Measurements from ENCODE around the gene MTF1. TPM values are rescaled to one million over a fixed set of nuclear protein-coding genes. Genes with fewer than 3 reads are reported as not detected.

The MTF1 gene
- total and polyA plus RNA-seq, 5 donors, result 2.4 to 13.4 (median 11.0) TPM

DNA sequence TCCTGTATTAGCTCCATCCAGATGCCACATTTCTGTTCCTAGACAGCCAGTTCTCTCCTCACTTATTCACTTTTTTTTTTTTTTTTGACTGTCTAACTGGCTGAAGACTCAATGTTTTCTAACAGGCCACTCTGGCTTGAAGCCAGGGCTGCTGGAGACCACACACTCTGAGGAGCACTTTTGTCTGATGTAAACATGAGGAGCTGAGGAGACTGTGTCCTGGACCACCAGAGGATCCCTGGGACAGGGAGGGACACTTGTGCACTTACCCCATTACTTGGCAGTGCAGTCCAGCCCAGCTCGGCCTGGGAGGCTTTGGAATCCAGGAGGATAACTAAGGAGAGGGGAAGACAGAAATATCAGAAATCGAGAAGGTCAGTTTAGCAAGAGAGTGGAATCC lies 96.9 kb downstream of the MTF1 start:
- Histone ChIP-seq H3K4me1 (ENCODE audit: control insufficient read depth, insufficient read depth, low read length) (no peaks in the 10 kb centered on the region), H3K27me3 (ENCODE audit: control insufficient read depth, insufficient read depth) (no peaks in the 10 kb centered on the region), H3K27ac (ENCODE audit: low read length) (no peak overlapping the region), H3K4me3 (ENCODE audit: low read length) (no peak overlapping the region), H3K9me3 (ENCODE audit: control insufficient read depth, low read length) (no peaks in the 10 kb centered on the region)
- ATAC-seq (no peak), DNase-seq (no peak)
- 53% methylated on average over 2 of the region's 2 CpGs for WGBS
- intact Hi-C loops (cut with DNase I), result no loop called here

GRCh38 chr1:37761416-37762095 lies 97.8 kb downstream of the MTF1 start:
- DNase-seq, result no peak
- Histone ChIP-seq H3K27ac (ENCODE audit: low read length) (no peak overlapping the region), H3K4me3 (ENCODE audit: low read length) (no peak overlapping the region), H3K9me3 (ENCODE audit: control insufficient read depth, low read length) (no peaks in the 10 kb centered on the region), H3K4me1 (ENCODE audit: control insufficient read depth, insufficient read depth, low read length) (no peaks in the 10 kb centered on the region), H3K27me3 (ENCODE audit: control insufficient read depth, insufficient read depth) (no peaks in the 10 kb centered on the region)
- 45% methylated on average over 68 of the region's 68 CpGs for WGBS
- intact Hi-C loops (cut with DNase I), result no loop called here
- no peak for ATAC-seq

Other genes starting within 250 kb of the MTF1 start
- under 1 TPM in 3 of 4 donors, not detected in 1; 0.15 to 0.50 (median 0.26) TPM for gene RSPO1, start 224.7 kb downstream of the MTF1 start, total RNA-seq
- not detected for gene RSPO1, start 224.7 kb downstream of the MTF1 start, polyA plus RNA-seq
- 1 to 10 TPM in 1 of 4 donors, under 1 TPM in 2, not detected in 1; 0.25 to 1.1 (median 0.68) TPM for gene CDCA8, start 167.1 kb downstream of the MTF1 start, total RNA-seq
- 0.38 TPM for gene CDCA8, start 167.1 kb downstream of the MTF1 start, polyA plus RNA-seq
- gene EPHA10, start 94.5 kb downstream of the MTF1 start, total RNA-seq, result 1 to 10 TPM in 1 of 4 donors, under 1 TPM in 3; 0.11 to 1.1 (median 0.36) TPM
- gene EPHA10, start 94.5 kb downstream of the MTF1 start, polyA plus RNA-seq, result 0.36 TPM
- gene MANEAL, start 65.7 kb downstream of the MTF1 start, total RNA-seq, result 1 to 10 TPM in 3 of 4 donors, under 1 TPM in 1; 0.69 to 1.5 (median 1.2) TPM
- gene MANEAL, start 65.7 kb downstream of the MTF1 start, polyA plus RNA-seq, result 0.93 TPM
- 10 to 100 TPM; 45.5 to 61.2 (median 55.5) TPM for gene C1orf122, start 51.8 kb downstream of the MTF1 start, total RNA-seq
- 84.0 TPM for gene C1orf122, start 51.8 kb downstream of the MTF1 start, polyA plus RNA-seq
- gene YRDC, start 51.4 kb downstream of the MTF1 start, total RNA-seq, result 1 to 10 TPM; 4.0 to 8.4 (median 5.8) TPM
- gene YRDC, start 51.4 kb downstream of the MTF1 start, polyA plus RNA-seq, result 5.7 TPM
- 10 to 100 TPM; 16.4 to 22.4 (median 17.6) TPM for gene INPP5B, start 87.5 kb upstream of the MTF1 start, total RNA-seq
- 11.7 TPM for gene INPP5B, start 87.5 kb upstream of the MTF1 start, polyA plus RNA-seq
- gene SF3A3, start 130.4 kb upstream of the MTF1 start, total RNA-seq, result 10 to 100 TPM; 25.2 to 34.1 (median 31.0) TPM
- gene SF3A3, start 130.4 kb upstream of the MTF1 start, polyA plus RNA-seq, result 14.4 TPM
- 10 to 100 TPM in 1 of 4 donors, 1 to 10 TPM in 3; 8.1 to 15.6 (median 9.1) TPM for gene FHL3, start 145.9 kb upstream of the MTF1 start, total RNA-seq
- 9.7 TPM for gene FHL3, start 145.9 kb upstream of the MTF1 start, polyA plus RNA-seq
- 10 to 100 TPM; 25.5 to 31.9 (median 30.0) TPM for gene UTP11, start 153.1 kb upstream of the MTF1 start, total RNA-seq
- gene UTP11, start 153.1 kb upstream of the MTF1 start, polyA plus RNA-seq, result 34.5 TPM
- gene POU3F1, start 187.2 kb upstream of the MTF1 start, total RNA-seq, result under 1 TPM in 3 of 4 donors, not detected in 1; 0.09 to 0.17 (median 0.17) TPM
- gene POU3F1, start 187.2 kb upstream of the MTF1 start, polyA plus RNA-seq, result 0.07 TPM